HG03095 (cell line): ENCODE results near the gene RDH13.
"Not testable (repeated sequence)": the region's sequence is repeated elsewhere in the genome, so short reads cannot be mapped to it uniquely, and the experiment has no call there.

Experiments
- ATAC-seq: cut with Tn5 transposase; IDR thresholded peaks from one replicate; pipeline ENCODE4 v1.9.1; 2021; ENCODE audit warnings: moderate library complexity; ENCODE audit not compliant: unreplicated experiment

RDH13 gene

GRCh38 chr19:55079400-55080038 lies 16.6 kb upstream of the RDH13 start:
- ATAC-seq, result no peak

- ATAC-seq, result no peak
Observed at GRCh38 chr19:55078996-55079395, 16.0 kb upstream of the RDH13 start.

- ATAC-seq, result no peak
Observed at GRCh38 chr19:55077106-55077505, 14.2 kb upstream of the RDH13 start.

DNA sequence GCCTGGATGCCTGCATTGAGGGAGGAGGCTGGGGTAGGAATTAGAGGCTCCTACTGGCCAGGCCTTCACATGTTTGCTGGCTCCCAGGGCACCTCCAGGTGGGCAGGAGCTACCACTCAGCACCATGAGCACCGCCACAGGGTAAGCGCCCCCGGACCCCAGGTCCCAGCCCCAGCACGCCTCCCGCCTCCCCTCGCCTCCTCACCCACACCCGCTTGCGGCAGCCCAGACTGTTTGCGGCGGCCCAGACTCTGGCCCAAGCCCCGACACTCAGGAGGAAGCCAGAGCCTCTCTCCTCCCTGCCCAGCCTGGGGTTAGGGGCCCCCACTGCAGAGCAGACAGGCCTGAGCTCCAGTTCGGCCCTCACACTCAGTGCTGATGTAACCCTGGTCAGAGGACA lies 13.4 kb upstream of the RDH13 start:
- no peak for ATAC-seq

GRCh38 chr19:55075371-55075998 lies 12.5 kb upstream of the RDH13 start, which contains the start of gene EPS8L1:
Gene EPS8L1 (plus strand): TSS chr19:55075869. CDS start chr19:55076445, 576 bp downstream.
- no peak for ATAC-seq

GRCh38 chr19:55071913-55072312 lies 9.0 kb upstream of the RDH13 start:
- no peak for ATAC-seq

GRCh38 chr19:55071129-55071502 lies 8.2 kb upstream of the RDH13 start:
- ATAC-seq, result no peak

DNA sequence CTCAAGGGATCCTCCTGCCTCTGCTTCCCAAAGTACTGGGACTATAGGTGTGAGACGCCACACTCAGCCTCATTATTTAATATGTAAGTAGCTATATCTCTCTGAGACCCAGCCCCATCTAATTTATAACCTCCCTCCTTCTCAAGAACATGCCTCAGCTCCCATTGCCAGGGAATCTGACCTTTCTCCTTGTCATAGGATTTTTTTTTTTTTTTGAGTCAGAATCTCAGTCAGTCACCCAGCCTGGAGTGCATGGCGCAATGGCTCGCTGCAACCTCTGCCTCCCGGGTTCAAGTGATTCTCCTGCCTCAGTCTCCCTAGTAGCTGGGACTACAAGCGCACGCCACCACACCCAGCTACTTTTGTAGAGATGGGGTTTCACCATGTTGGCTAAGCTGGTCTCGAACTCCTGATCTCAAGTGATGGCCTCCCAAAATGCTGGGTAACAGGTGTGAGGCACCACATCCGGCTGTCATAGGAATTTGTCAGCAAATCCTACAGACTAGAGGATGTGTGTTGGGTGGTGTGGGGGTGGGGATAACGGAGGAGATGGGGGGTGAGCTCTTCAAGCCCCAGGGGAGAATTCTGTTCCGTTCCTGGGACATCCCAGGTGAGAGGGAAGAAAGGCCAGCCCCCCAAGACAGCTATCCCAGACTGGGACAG lies 7.6 kb upstream of the RDH13 start:
- no peak for ATAC-seq

DNA sequence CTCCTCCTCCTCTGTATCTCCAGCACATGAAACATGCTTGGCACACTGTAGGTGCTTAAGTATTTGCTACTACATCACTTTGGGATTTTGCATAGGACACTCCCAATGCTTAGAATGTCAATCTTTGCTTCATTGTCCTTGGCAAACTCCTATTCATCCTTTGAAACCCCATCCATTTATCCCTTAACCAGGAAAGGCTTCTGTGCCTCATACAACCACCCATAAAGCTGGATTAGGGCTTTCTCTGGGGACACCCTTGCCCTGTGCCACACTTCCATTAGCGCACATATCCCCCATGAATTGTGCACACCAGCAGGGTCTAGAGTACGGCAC lies 6.9 kb upstream of the RDH13 start:
- ATAC-seq, result no peak

- ATAC-seq, result no peak
Observed at GRCh38 chr19:55068950-55069864, 6.3 kb upstream of the RDH13 start.

DNA sequence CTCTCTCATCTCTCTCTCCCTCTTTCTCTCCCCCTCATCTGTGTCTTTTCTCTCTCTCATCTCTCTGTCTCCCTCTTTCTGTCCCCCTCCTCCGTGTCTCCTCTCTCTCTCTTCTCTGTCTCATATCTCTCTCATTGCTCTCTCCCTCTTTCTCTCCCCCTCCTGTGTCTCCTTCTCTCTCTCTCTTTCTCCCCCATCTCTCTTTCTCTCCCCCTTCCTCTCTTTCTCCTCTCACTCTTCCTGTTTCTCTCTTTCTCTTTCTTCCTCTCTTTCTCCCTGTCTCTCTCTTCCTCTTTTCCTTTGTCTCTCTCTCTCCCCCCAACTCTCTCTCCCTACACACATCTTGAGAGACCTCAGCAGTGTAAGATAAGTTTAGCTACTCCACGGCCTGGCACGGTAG lies 4.9 kb upstream of the RDH13 start:
- no peak for ATAC-seq

DNA sequence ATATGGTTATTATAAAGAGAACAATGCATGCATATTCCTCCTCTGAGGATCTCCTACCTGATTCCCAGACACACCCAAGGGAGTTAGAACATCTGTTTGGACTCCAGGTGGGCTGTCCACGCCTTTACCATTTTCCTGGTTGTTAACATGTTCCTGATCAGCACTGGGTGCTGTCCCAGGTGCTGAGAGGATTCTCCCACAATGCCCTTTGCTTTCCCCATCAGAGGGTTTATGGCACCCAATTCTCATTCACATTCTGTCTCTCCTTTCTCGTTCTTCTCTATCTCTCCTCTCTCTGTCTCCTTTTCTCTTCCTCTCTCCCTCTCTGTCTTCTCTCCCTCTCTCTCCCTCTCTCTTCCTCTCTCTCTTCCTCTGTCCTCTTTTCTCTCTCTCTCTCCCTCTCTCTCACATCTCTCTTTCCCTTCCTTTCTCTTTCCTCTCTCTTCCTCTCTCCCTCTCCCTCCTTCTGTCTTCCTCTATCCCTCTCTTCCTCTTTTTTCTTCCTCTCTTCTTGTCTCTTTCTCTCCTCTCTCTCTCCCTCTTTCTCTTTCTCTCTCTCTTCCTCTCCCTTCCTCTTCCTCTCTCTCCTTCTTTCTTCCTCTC lies 3.3 kb upstream of the RDH13 start:
- no peak for ATAC-seq

GRCh38 chr19:55065516-55065915 lies 2.6 kb upstream of the RDH13 start:
- not testable (repeated sequence) for ATAC-seq

GRCh38 chr19:55063492-55063843 lies 520 bp upstream of the RDH13 start:
- no peak for ATAC-seq

GRCh38 chr19:55060287-55060686 lies 2.7 kb downstream of the RDH13 start:
- not testable (repeated sequence) for ATAC-seq

DNA sequence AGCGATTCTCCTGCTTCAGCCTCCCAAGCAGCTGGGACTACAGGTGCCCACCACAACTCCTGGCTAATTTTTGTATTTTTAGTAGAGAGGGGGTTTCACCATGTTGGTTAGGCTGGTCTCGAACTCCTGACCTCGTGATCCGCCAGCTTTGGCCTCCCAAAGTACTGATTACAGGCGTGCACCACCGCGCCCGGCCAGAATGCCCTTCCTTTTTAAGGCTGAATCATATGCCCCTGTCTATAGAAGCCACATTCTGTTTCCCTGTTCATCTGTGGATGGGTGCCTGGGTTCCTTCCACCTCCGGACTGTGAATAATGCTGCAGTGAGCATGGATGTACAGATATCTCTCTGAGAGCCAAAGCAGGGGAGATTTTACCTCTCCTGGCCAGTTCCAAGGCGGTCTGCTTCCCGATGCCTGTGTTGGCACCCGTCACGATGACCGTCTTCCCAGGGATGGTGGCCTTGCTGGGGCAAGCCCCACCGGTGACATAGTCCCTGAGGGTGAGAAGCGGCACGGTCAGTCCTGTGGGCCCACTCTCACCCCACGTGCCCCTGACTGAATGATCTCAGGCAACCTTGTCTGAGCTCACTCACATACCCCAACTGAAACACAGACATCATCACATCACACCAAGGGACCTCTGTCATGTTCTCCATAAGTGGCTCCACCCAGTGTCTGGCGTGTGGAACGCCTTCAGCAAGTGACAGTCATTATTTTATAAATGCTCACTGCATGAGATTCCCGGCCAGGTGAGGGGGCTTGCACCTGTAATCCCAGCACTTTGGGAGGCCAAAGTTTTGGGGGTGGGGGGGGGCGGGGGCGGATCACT lies 4.0 kb downstream of the RDH13 start:
- ATAC-seq, result no peak

GRCh38 chr19:55056827-55057226 lies 6.1 kb downstream of the RDH13 start:
- no peak for ATAC-seq

- no peak for ATAC-seq
Observed at GRCh38 chr19:55053735-55054134, 9.2 kb downstream of the RDH13 start.

- ATAC-seq, result no peak
Observed at GRCh38 chr19:55050749-55051532, 12.0 kb downstream of the RDH13 start.
